Activated CD8-positive, alpha-beta memory T cell treated with anti-CD3 and anti-CD28 coated beads for 48 hours (primary cell): ENCODE results near the gene HS3ST5.
"Not testable (repeated sequence)": the region's sequence is repeated elsewhere in the genome, so short reads cannot be mapped to it uniquely, and the experiment has no call there.

Experiments
- DNase-seq, 3 experiments: peaks; one replicate each; pipeline ENCODE4 v3.0.0-alpha.2; 2020; ENCODE audit warnings: low read depth in 2 of 3, low spot score in 2 of 3

Gene HS3ST5

DNA sequence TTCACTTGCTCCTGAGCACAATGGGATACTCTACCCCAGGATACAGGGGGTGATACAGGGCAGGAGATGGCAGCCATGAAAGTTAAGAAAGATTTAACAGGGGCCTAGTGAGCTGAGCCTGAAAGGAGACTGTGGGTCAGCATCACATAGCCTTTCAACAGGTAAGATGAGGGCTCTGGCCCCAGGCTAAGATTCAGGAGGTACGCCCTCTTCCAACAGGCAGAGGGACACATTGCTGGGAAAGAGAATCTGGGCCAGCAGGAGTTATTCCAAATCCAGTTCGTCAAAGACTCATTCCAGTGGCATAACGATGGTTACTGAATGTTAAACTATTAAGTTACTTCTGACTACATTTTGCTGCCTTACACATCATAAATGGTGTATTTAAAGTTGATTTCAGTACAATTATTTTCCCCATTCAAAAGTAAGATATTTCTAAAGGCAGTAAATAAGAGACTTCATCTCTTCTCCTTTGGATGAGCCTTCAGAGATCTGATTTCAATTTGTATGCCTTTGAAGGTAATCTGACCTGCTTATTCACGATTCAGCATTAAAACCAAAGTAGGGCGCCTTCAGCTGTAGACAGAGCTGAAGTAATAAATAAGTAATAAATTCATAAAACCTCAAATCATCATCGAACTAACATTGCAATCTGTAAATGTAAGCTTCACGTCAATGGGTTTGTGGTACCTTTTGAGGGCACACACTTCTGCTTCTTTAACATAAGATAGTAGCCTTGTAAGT, 62.4 kb downstream of the HS3ST5 start:
- DNase-seq: no peak

DNA sequence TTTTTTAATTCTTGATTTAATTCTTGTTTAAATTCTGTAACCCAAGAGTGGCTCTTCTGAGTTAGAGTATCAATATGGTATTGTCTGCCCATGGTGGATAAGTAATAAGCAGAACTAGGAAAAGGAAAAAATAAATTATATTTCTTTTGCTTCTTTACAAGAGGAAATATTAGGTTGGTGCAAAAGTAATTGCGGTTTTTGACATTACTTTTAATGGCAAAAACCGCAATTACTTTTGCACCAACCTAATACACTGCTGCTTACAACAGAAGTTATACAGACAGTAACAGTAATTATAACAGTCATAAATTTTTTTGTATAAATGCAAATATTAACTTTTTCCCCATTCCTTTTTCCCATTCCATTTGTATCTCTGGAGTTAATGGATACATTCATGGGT, 65.6 kb downstream of the HS3ST5 start:
- no peak for DNase-seq

DNA sequence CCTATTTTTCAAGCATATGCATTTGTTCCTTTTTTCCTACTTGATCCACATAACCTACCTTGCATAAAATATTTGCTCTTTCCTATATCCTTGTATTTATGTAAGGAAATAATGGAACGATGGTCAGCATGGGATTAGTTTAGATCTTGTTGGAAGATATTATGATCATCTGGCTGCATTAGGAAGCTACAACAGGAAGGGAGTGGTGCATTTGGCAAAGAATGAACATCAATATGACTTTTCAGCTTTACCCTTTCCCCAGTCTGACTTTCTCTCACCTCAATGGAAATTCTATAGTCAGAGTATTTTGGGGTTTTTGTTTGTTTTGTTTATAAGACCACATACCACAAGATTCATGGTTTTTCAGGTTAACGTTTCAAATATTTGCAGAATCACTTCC, 66.0 kb downstream of the HS3ST5 start:
- no peak for DNase-seq

DNA sequence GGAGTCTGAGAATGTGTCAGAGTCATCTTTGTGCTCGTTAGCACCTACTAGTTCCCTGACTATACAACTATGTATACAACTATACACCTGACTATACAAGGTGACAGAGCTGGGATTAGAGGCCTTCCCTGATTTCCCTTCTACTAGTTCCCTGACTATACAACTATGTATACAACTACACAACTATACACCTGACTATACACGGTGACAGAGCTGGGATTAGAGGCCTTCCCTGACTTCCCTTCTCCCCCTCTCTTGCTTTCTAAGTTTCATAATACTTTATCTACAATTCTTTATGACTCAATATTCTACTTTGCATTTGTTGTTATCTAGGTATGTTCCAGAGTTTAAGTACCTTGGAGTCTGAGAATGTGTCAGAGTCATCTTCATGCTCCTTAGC, 68.0 kb downstream of the HS3ST5 start:
- DNase-seq: no peak

DNA sequence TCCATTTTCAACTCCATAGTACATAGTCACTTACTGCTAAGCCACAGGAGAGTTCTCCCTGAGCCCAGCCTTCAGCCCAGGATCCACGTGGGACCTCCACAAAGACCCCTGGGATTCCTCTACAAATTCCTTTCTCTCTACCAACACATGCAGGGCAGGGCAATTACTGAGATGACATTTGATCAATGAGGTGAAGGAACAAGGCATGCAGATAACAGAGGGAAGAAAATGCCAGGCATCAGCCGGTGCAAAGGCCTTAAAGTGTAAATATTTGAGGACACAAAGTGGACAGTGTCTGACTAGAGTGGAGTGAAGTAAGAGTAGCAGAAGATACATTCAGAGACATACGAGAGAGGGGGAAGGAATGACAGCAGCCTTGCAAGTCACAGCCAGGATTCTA, 70.2 kb downstream of the HS3ST5 start:
- DNase-seq: no peak

DNA sequence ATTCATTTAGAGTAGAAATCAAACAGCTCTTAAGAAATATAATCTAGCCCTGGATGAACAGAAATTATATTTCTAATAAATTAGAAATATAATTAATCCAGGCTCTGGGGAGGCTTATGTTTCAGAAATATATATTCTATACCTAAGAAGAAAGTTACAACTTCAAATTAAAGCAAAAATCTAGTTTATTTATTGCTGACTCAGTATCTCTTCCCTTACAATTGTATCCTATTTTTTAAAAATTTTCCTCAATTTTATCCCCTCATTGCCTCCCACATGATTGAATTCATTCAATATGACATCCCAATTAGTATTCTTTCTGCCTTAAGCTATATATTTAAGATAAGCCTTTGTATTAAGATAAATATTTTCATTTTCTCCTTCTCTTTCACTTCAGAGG, 71.4 kb downstream of the HS3ST5 start:
- no peak for DNase-seq

DNA sequence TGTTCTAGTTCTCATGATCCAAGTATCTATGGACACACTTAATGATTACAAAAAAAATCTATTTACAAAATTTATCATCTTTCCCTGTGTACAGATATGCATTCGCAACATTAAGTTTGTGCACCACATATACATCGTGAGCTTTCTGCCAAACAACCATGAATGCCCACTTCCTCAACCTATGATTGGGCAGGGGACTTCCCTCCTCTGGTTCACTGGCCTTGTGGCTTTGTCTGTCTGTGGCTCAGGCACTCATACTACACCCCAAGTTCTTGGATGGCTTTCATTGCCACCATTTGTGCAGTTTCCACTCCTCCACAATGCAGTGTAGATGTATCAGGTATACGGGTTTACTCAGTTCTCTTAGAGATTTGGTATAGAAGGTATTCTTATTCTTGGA, 74.9 kb downstream of the HS3ST5 start:
- DNase-seq: no peak

DNA sequence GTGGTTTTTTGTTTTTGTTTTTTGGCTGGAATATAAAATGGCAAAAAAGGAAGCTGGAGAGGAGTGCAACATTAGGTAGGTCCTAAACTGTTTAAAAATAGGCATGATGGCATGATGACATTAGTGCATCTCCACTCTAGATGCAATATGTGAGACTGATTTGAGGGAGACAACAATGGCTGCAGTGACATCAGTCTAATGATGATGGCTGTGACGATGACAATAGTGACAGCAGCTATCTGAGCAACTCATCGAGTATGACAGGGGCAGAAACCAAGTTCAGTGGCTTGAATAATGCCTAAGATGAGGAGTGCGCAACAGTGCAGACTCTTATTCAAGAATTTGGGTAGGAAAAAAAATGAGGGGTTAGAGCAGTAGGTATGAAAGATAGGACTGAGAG, 82.0 kb downstream of the HS3ST5 start:
- DNase-seq: no peak

DNA sequence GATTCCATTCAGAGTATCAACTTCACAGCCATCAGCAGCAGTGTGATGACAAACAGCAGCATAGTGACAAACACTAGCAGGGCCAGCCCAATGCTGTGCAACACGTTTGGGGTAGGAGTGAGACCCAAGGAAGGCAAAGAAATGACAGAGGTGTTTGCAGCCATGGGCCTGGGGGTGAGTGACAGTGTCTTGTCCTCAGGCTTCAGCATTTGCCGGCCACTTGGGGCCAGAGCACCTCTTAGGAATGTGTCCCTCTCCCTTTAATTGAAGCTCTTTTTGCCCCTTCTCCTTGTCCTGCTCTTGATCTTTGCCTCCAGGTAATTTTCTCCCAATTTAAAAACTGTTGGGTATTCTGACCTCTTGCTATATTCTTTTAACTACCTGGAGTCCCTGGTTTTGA, 84.4 kb downstream of the HS3ST5 start:
- DNase-seq: no peak

DNA sequence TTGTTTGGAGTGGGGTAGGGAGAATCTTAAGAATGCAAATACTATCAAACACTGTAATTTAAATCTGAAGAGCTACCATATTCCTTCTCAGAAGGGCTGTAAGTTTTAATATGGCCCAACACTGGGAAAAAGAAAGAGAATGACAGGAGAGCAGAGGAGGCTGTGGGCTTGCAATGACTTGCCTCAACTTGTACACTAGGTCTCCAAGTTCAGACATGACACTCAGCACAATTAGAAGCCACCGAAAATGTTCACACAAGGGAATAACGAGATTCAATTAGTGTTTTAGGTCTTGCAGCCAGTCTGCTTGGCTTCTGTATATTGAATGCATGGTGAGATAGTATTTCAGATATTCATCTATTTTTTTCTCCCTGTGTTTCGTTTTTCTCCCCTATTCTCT, 89.4 kb downstream of the HS3ST5 start:
- DNase-seq: no peak

DNA sequence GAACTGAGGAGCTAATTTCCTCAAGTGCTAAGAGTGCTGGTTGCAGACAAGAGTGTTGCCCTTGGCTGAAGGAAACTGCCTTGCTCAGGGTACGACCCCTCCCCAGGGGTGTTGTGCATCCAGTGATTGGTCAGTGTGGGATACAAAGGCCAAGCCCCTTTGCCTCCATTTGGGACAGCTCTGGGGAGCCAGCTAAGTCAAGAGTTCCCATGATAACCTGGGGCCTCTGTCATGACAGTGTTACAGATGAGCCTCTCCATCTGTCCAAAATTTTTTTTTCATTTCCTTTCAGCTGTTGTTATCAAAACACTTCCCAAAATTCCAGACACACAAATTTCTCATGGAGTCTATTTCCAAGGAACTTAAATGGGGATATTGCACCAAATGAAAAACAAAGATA, 93.3 kb downstream of the HS3ST5 start:
- no peak for DNase-seq

DNA sequence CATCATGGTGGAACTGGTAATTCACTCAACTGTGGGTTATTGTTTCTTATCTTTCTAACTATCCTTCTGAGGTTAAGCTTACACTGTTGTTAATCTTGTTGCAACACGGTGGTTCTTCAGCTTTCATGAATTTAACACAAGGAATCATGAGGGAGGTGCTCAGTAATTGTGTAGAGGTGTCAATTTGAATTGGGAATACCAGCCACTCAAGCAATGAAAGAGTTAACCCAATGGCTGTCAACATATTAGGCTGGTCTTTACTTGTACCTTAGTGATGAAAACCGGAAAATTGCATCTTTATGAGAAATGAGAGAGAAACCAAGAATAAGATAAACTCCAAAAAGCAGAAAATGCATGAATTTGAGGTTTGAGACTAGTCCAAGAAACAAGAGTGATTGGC, 95.7 kb downstream of the HS3ST5 start:
- no peak for DNase-seq

DNA sequence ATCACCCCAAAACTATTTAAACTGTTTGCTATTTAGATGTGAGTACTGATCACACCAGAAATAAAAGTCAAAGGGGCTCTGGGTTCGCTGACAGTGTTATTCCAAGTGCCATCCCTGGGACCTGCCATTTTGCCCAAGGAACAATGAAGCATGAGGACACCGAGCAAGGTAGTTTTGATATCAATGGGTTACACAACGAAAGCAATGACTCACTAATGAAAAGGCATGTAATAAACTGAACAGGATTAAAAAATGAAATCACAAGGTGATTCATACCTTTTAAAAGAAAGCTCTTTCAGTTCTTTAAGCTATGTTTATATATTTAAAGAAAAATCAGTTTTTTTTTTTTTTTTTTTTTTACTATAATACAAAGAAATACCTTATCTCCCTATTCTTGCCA, 102.0 kb downstream of the HS3ST5 start:
- no peak for DNase-seq

DNA sequence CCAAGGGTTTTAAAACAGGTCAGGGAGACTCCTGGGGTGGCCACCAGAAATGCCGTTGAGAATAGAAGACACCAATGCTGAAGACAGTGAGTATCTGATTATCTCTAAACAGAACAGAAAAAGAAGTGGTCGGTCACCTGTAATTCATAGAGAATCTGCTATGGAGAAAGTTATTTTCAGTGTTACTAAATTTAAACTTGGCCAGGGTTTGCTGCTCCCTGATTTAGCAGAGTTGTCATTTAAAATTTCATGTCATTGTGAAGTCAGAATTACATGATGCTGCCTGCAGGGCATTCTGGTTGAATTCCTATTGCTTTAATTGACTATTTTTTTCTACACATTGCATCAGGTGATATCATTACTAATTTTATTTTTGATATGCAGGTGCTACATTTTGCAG, 114.1 kb downstream of the HS3ST5 start:
- no peak for DNase-seq

DNA sequence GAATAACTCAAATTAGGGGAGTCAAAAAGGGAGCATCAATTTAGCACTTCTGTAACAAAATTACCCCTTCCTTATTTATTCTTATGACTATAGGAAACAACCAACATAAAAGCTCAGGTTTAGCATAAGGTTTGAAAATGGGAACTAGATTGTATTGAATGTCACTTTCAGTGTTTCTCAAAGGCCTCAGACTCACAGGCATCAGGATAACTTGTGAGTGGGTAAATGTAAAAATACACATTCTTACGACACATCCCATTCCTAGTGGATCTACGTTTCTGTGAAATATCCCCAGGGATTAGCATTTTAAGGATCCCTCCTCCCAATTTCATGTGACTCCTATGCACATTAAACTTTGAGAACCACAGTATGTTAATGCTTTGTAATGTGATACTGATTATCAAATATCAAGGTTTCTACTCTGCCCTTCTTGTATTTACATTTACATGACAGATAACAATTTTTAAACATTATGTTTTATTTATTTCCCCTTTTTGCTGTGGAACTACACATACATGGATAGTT, 114.8 kb downstream of the HS3ST5 start:
- DNase-seq: no peak

DNA sequence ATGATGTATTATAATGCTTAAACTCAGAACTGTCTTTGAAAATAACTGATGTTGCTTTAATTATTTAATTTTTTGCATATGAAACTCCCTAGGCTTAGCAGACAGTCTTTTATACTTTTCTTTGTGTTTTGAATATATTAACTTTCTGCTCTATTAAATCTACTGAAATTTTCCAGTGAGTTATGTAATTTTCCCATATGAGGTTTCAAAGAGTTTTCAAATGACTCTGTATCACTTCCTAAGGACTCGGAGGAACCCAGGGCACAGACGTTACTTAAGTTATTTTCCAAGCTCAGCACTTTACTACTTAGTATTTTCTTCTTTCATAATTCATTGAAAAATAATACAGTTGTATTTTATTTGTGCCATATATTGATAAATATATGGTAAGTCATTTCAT, 122.6 kb downstream of the HS3ST5 start:
- no peak for DNase-seq

DNA sequence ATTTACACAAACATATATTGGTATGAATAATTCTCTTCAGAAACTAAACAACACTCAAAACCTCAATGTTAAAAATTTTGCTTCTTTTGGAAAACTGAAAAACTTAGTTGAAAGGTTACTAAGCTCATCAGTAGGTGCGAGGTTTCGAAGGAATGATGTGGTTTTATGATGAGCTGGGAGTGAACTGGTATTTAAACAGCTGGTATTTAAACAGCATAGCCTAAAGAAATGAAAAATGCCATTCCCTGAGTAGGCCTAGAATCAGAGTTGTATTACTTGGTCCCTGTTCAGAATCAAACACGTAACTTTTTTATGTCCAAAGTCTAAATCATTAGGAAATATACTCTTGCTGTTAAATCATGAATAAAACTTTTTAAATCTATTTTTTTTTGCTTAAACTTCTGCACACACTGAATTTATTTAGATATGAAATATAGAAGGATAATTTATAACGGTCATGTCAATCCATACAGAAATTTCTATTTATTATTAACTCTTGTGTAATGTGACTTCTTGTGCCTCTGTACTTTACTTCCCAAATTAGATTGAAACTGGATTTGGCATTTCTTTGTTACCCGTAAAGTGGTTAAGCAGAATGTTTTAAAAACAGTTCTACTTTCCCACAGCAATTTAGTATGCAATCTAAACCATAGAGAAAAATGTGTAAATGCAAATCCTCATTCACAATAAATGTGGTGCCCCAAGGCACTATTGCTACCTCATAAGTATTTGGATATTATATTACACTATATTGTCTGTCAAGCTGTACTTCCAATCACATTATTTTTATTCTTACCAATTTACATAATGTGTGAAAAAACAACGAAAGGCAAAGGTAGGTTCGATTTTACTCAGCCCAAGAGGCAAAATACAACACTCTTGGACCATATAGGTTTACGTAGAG, 124.1 kb downstream of the HS3ST5 start:
- no peak for DNase-seq

DNA sequence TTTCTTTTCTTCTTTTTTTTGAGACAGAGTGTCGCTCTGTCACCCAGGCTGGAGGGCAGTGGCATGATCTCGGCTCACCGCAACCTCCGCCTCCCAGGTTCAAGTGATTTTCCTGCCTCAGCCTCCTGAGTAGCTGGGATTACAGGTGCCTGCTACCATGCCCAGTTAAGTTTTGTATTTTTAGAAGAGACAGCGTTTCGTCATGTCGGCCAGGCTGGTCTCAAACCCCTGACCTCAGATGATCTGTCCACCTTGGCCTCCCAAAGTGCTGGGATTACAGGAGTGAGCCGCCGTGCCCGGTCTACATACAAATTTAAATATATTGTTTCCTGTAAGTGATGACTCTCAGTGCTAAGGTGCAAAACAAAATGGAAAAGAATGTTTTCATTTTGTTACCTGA, 124.8 kb downstream of the HS3ST5 start:
- not testable (repeated sequence) for DNase-seq

DNA sequence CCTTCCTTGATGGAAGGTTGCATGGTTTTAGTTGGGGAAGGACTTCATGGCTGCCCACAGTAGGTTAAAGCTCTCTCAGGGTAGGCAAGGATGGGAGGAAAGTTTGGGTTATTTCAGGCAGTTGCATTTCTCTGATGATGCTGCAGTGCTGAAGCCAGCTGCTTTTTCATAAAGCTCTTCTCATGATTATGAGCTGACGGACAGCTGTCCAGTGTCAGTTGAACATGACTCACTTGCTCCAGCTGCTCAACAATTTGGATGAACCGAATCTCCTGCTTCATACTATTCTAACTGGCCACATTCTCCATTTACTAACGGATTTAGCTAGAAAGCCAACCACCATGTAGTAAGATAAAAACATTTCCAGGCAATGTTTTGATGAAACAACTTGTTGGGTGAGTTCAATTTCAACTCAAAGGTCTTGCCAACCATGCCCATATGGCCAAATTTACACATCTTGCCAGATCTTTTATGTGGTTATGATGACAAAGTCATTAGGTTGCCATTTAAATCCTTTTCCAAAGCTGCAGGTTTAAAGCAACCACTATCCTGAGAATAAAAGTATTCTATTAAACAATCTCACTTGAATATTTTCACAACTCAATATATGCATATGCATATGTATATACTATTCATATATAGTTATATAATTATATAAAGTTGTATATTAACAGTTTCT, 125.9 kb downstream of the HS3ST5 start:
- no peak for DNase-seq

DNA sequence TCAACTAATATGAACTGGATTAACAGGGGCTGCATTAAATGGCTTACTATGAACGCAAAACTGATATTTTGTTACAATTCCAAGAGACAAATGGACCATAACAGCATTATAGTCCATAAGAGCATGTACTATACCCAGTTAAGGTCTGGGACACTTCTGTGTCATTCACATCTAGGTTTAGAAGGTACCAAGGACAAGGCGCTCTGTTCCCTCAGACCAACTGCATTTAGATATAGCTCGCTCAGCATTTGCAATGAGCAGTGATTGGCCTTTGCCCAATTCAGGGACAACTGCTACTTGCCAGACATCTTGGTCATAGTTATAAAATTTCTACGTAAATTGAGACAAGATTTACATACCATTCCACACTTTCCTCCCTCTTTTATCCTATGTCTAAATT, 132.4 kb downstream of the HS3ST5 start:
- DNase-seq: no peak

DNA sequence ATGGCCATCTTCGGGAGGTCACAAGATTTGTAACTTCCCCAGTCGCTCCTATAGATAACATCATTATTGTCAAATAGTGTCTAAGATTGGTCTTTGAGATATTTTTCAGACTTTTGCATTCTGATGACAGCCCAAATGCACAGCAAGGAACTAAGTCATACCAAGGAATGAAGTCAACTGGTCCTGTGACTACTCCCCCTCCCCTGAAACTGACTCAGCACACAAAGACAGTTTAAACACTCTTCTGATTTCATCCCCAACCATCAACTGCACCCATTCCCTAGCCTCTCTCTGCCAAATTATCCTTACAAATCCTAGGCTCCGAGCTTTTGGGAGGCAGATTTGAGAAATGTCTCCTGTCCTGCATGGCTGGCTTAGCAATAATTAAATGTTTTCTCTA, 139.4 kb downstream of the HS3ST5 start:
- DNase-seq: no peak

DNA sequence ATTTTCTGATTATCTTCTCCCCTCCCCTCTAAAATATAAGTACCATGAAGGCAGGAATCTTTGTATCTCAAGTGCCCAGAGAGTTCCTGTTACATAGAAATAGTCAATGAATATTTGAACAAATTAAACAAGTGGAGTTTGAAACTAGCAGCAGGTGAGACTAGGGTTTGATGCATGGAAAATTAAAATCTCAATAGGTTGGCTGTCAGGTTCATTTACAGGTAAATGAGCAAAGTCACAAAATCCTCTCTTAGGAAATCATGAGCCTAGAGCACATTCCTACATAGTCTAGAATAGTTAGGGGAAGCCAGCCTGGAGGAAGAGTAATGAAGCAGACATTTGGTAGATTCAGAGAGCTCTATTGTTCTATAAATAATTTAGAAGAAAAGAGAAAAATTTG, 140.4 kb downstream of the HS3ST5 start:
- no peak for DNase-seq
